GM10847 (cell line): ENCODE measurements around the gene APOLD1.

ENCODE experiments used
- POLR2A ChIP-seq: IDR thresholded peaks from 2 replicates; pipeline ENCODE4 v1.6.1; 2011; ENCODE audit not compliant: insufficient read length; ENCODE audit errors: extremely low read depth

APOLD1 gene

GRCh38 chr12:12784911-12785814, at the start of gene APOLD1:
Gene APOLD1, plus strand, starts transcription at chr12:12785659. Its CDS starts 33 bp downstream, at chr12:12785692.
- no peak for TF ChIP-seq POLR2A

- no peak for TF ChIP-seq POLR2A
These were observed 48.4 kb upstream of the APOLD1 start for GRCh38 chr12:12736759-12737676.

- TF ChIP-seq POLR2A, result no peak
These were observed 43.8 kb upstream of the APOLD1 start for GRCh38 chr12:12741660-12742059.

- TF ChIP-seq POLR2A, result no peak
These were observed 40.7 kb upstream of the APOLD1 start for GRCh38 chr12:12744546-12745305.

- no peak for TF ChIP-seq POLR2A
These were observed 39.8 kb upstream of the APOLD1 start for GRCh38 chr12:12745576-12746211.

- TF ChIP-seq POLR2A, result no peak
These were observed 38.2 kb upstream of the APOLD1 start for GRCh38 chr12:12747278-12747677.

- no peak for TF ChIP-seq POLR2A
These were observed 37.4 kb upstream of the APOLD1 start for GRCh38 chr12:12748044-12748443.

- no peak for TF ChIP-seq POLR2A
These were observed 36.0 kb upstream of the APOLD1 start for GRCh38 chr12:12749433-12749832.

- TF ChIP-seq POLR2A, result no peak
These were observed 29.5 kb upstream of the APOLD1 start for GRCh38 chr12:12755923-12756322.

- TF ChIP-seq POLR2A, result no peak
These were observed 28.3 kb upstream of the APOLD1 start for GRCh38 chr12:12757121-12757520.

- TF ChIP-seq POLR2A, result no peak
These were observed 26.1 kb upstream of the APOLD1 start for GRCh38 chr12:12759234-12759915.

- TF ChIP-seq POLR2A, result no peak
These were observed 20.6 kb upstream of the APOLD1 start for GRCh38 chr12:12764824-12765223.

GRCh38 chr12:12770262-12770661, 15.2 kb upstream of the APOLD1 start:
- TF ChIP-seq POLR2A, result no peak

- no peak for TF ChIP-seq POLR2A
These were observed 10.7 kb upstream of the APOLD1 start for GRCh38 chr12:12774791-12775190.
